BE2C (cell line): ENCODE data around the gene PTGDS.

Experiments
- DNase-seq: peaks from one replicate; pipeline ENCODE4 v3.0.0-alpha.2; 2020
- H3K27me3 ChIP-seq: fragments of 250-450 bp; sonication (Bioruptor Pico); 2 replicates; pipeline ENCODE4 v1.5.1; 2020; ENCODE audit warnings: mild to moderate bottlenecking
- H3K36me3 ChIP-seq: fragments of 250-450 bp; sonication (Bioruptor Pico); 2 replicates; pipeline ENCODE4 v1.5.1; 2020; ENCODE audit warnings: mild to moderate bottlenecking
- H3K4me1 ChIP-seq: fragments of 250-450 bp; sonication (Bioruptor Pico); 2 replicates; pipeline ENCODE4 v1.5.1; 2020
- H3K4me3 ChIP-seq: 2 replicates; pipeline ENCODE4 v1.5.1; 2011; ENCODE audit warnings: low read depth, low read length
- H3K9me3 ChIP-seq: fragments of 250-450 bp; sonication (Bioruptor Pico); 2 replicates; pipeline ENCODE4 v1.5.1; 2020
- CTCF ChIP-seq: IDR thresholded peaks from 2 replicates; pipeline ENCODE4 v1.5.1; 2012; ENCODE audit warnings: mild to moderate bottlenecking, low read depth, low read length

PTGDS gene

DNA sequence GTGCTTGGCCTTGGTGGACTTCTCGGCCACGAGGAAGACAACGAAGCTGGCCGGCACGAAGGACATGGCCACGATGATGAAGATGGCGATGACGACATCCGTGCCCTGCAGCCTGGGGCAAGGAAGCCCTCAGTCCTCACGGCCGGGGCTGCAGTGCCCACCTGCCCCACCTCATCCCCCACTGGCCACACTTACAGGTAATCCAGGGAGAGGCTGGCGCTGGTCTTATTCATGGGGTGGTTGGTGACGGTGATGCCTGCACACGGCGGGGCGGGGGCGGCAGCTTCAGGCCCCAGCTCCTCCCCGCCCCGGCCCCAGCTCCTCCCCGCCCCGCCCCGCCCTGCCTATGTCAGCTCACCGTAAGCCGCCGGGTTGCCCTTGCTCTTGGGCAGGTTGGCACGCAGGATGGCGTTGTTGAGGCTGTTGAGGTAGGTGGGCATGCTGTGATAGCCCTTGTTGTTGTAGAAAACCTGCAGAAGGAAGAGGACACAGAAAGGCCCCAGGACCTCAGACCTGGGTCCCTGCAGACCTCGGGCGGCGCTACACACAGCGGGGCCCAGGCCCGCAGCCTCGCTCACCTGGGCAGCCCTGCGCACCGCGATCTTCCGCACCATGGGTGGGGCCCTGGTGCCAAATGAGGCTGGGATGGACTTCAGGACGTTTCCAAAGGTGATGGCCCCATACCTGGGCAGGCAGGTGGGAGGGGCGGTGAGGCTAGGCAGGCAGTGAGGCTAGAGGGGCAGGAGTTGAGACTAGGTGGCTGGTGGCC is 34.8 kb downstream of the PTGDS start:
- no peak for TF ChIP-seq CTCF
- no peaks in the 10 kb centered on the region for H3K27me3 ChIP-seq
- no peak for DNase-seq
- H3K9me3 ChIP-seq, result no peaks in the 10 kb centered on the region
- H3K4me3 ChIP-seq, result no peak overlapping the region
- H3K4me1 ChIP-seq, result no peaks in the 10 kb centered on the region
- H3K36me3 ChIP-seq, result peaks cover 27% of the 10 kb centered on the region

DNA sequence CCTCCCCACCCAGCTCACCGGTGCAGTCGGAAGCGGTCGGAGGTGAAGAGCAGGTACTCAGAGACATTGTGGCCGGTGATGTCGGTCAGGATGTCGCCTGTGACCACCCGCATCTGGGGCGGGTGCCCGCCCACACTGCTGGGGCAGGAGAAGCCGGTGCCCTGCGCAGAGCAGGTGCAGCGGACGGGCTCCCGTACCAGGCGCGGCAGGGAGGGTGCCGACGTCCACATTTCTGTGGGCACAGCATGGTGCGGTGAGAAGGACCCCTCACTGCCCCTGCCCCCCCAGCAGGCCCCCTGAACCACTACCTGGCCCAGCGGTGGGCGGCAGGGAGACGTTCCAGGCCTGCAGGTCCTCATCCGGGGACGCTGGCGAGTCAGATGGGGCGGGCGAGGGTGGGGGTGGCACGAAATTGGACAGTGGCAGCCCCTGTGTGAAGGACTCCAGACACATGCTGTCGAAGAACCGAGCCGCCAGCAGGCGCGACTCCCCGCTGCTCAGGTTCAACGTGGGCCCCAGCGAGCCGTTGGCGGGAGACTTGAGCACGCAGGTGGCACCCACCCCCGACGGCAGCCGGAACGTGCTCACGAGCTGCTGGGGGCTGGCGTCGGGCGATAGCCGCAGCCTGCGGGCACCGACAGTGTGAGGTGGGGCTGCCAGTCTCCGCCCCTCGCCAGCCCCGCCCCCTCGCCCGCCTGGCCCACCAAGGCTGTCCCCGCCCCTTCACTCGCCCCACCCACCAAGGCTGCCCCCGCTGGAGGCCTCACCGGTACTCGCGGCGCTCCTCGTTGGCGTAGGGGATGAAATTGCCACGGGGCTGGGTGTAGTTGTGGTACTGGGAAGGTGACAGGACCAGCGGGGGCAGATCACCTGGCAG is 35.6 kb downstream of the PTGDS start:
- Histone ChIP-seq H3K9me3 (no peaks in the 10 kb centered on the region), H3K4me1 (no peaks in the 10 kb centered on the region), H3K4me3 (no peak overlapping the region), H3K36me3 (peaks cover 33% of the 10 kb centered on the region), H3K27me3 (no peaks in the 10 kb centered on the region)
- no peak for TF ChIP-seq CTCF
- DNase-seq, result no peak

DNA sequence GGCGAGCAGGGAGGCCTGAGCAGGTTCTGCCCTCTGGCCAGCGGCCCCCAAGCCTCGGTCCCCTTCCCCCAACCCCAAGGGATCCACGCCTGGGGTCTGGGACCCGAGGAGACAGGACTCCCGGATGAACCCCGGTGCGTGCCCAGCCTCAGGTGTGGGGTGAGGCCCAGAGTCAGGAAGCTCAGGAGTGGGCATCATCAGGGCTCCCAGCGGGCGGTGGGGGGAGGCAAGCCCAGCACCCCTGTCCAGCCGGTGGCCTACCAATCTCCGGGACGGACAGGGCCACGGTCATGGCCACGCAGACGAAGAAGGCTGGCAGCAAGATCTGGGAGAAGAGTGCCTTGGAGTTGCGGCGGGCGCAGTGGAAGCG is 36.3 kb downstream of the PTGDS start:
- no peaks in the 10 kb centered on the region for H3K9me3 ChIP-seq
- peaks cover 33% of the 10 kb centered on the region for H3K36me3 ChIP-seq
- no peaks in the 10 kb centered on the region for H3K4me1 ChIP-seq
- DNase-seq, result no peak
- H3K4me3 ChIP-seq, result no peak overlapping the region
- TF ChIP-seq CTCF, result no peak
- no peaks in the 10 kb centered on the region for H3K27me3 ChIP-seq

DNA sequence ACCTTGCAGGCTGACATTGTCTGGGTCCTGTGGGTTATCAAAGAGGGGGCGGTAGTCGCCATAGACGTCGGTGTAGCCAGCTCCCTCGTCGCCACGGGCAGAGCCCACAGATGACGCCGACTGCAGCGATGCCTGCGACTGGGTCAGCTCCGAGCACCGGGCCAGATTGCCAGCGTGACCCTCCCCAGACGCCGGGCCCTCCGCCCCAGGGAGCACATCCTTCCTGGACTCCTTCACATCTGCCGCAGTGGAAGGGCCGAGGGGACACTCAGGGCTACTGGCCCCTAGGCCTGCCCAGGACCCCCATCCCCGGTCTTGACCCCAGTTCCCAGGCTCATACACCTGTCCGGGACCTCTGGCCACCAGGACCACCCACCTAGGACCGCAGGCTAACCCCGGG is 36.9 kb downstream of the PTGDS start:
- no peak overlapping the region for H3K4me3 ChIP-seq
- DNase-seq, result no peak
- TF ChIP-seq CTCF, result no peak
- H3K27me3 ChIP-seq, result no peaks in the 10 kb centered on the region
- no peaks in the 10 kb centered on the region for H3K9me3 ChIP-seq
- peaks cover 33% of the 10 kb centered on the region for H3K36me3 ChIP-seq
- no peaks in the 10 kb centered on the region for H3K4me1 ChIP-seq

DNA sequence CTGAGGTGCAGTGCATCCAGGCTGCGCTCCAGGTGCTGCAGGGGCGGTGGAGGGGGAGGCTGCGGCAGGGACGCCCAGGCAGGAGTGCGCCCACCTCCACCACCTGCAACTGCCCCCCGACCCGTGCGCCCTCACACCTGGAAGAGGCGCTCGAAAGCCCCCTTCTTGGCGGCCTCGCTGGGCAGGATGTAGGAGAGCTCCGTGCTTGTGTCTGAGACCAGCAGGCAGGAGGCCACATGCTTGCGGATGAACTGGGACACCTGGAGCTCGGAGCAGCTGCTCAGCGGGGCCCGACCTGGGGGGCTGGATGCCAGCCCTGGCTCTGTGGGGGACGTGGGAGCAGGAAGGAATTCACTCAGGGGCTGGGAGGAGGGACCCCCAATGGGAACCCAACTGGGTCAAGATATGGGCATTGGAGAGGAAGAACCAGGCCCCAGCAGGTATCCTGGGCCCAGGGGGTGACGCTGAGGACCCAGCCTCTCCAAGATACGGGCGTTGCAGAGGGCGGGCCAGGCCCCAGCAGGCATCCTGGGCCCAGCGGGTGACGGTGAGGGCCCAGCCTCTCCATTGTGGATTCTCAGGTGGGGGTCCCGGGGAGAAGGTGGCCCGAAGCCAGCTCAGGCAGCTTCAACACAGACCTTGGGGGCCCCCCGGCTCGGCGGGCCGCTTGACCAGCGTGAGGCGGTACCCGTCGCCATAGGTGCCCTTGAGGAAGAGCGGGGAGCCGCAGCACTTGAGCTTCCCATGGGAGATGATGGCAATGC is 37.7 kb downstream of the PTGDS start:
- no peak for DNase-seq
- no peaks in the 10 kb centered on the region for H3K9me3 ChIP-seq
- no peaks in the 10 kb centered on the region for H3K4me1 ChIP-seq
- no peak for TF ChIP-seq CTCF
- peaks cover 33% of the 10 kb centered on the region for H3K36me3 ChIP-seq
- H3K4me3 ChIP-seq, result no peak overlapping the region
- H3K27me3 ChIP-seq, result no peaks in the 10 kb centered on the region
